Measurements from ENCODE around the gene TNK1. TPM values are rescaled to one million over a fixed set of nuclear protein-coding genes. Genes with fewer than 3 reads are reported as not detected.

Gene TNK1
- total RNA-seq, 1 experiment from 2014 or later, result 16.8 TPM

GRCh38 chr17:7355053-7355452 lies 25.8 kb upstream of the TNK1 start, which contains the start of gene TMEM95:
Gene TMEM95, plus strand, starts transcription at chr17:7355156. Its CDS starts 49 bp downstream, at chr17:7355205.
- Histone ChIP-seq H3K4me1 (ENCODE audit: control insufficient read depth in 1 of 2, insufficient read depth in 2 of 2, low read length in 2 of 2) (peaks cover 23 to 58% of the 10 kb centered on the region in 2 experiments), H3K4me3 (replicated peaks in 1 of 2; ENCODE audit: low read depth in 1 of 2, low read length in 2 of 2) (no peak within 1 kb of the TSS), H3K4me2 (ENCODE audit: low read length) (peak within 1 kb of the TSS; percentile 60), H3K9ac (ENCODE audit: low read length) (no peak within 1 kb of the TSS), H3K36me3 (ENCODE audit: control insufficient read depth in 1 of 2, insufficient read depth in 2 of 2, low read length in 2 of 2) (no peaks in the 10 kb centered on the region), H3K9me3 (ENCODE audit: control insufficient read depth in 1 of 2, insufficient read depth in 1 of 2, low read depth in 1 of 2, low read length in 2 of 2) (no peaks in the 10 kb centered on the region), H3K27me3 (ENCODE audit: insufficient read depth, low read length) (no peaks in the 10 kb centered on the region), H3K79me2 (ENCODE audit: insufficient read depth, low read length) (peaks cover 18% of the 10 kb centered on the region), H3K27ac (ENCODE audit: low read depth, low read length) (peak within 1 kb of the TSS; percentile 17; the same call in 1 of the 2 replicates), H2AFZ (ENCODE audit: low read depth, low read length, poor library complexity, severe bottlenecking) (no peak within 1 kb of the TSS), H3K9me2 (ENCODE audit: insufficient read depth) (no peaks in the 10 kb centered on the region), H4K20me1 (ENCODE audit: insufficient read depth) (no peaks in the 10 kb centered on the region)
- ChIA-PET RAD21 (ENCODE audit: low non-redundant PET in 1 of 2, low total read pairs in 2 of 2, uncharacterized antibody in 2 of 2, unreplicated experiment in 2 of 2) (interaction anchor here in 1 of 2 experiments (2.0 kb wide), 1 partner anchor 81 kb away, joined by 6 read pairs; the partner anchor contains the start of gene TMEM102), CTCF (interaction anchor here (1.0 to 2.9 kb wide), 7 partner anchors 10 to 206 kb away, joined by 3 to 21 read pairs (median 7); partner anchors contain the start of genes SENP3, TMEM102 and TMEM256), POLR2A (interaction anchor here (0.9 kb wide), 1 partner anchor 129 kb away, joined by 3 read pairs; the partner anchor contains the start of gene POLR2A)
- no peak for DNase-seq (ENCODE audit: low read depth, low spot score)
- no TSS peak for BruUV-seq (replicated peaks)
- TF ChIP-seq POLR2A (IDR thresholded peaks at IDR 0.05; ENCODE audit: borderline replicate concordance, extremely low read depth, insufficient read depth, insufficient read length), result no peak
- no peak for TF ChIP-seq CTCF (IDR thresholded peaks at IDR 0.05 in 2 of 3, conservative IDR thresholded peaks at IDR 0.05 in 1 of 3; ENCODE audit: borderline replicate concordance in 1 of 3, insufficient read depth in 1 of 3, low read depth in 2 of 3, low read length in 2 of 3)
- TF ChIP-seq ATF3 (IDR thresholded peaks at IDR 0.05), result no peak
- TF ChIP-seq SIN3A (IDR thresholded peaks at IDR 0.05; ENCODE audit: low read depth), result no peak
- no peak for TF ChIP-seq SP1 (IDR thresholded peaks at IDR 0.05; ENCODE audit: low read depth)
- TF ChIP-seq MAX (IDR thresholded peaks at IDR 0.05), result no peak
- no peak for TF ChIP-seq ZFX (IDR thresholded peaks at IDR 0.05)
- TF ChIP-seq ZNF274 (IDR thresholded peaks at IDR 0.05; ENCODE audit: low read depth, low read length), result no peak
- TF ChIP-seq EZH2 (IDR thresholded peaks at IDR 0.05), result no peak
- TF ChIP-seq JUND (IDR thresholded peaks at IDR 0.05), result no peak
- no peak for TF ChIP-seq EGR1 (IDR thresholded peaks at IDR 0.05; ENCODE audit: low read depth)
- TF ChIP-seq ZBTB33 (IDR thresholded peaks at IDR 0.05; ENCODE audit: extremely low read depth, insufficient replicate concordance, low read length), result no peak
- no peak for TF ChIP-seq EZH2phosphoT487 (IDR thresholded peaks at IDR 0.05; ENCODE audit: borderline replicate concordance)
- no peak for TF ChIP-seq FOSL1 (IDR thresholded peaks at IDR 0.05; ENCODE audit: low read depth)
- no peak for TF ChIP-seq ELF1 (IDR thresholded peaks at IDR 0.05; ENCODE audit: borderline replicate concordance, low read depth)
- no peak for TF ChIP-seq REST (IDR thresholded peaks at IDR 0.05; ENCODE audit: low read depth)
- no peak for TF ChIP-seq SRF (IDR thresholded peaks at IDR 0.05; ENCODE audit: low read depth)
- no peak for ATAC-seq
- intact Hi-C loops (cut with micrococcal nuclease), result loop anchor here (5.0 kb wide), 1 partner anchor 37 kb away; the partner anchor contains the start of gene PLSCR3

Data from HCT116 (cell line).